ENCODE results near the gene CYB5RL.

Gene CYB5RL
- total RNA-seq = 2.9 to 4.5 (median 4.5) reads per million in 3 donors

- Histone ChIP-seq H3K9me3 (ENCODE audit: control insufficient read depth, low read length) (no peaks in the 10 kb centered on the region), H3K27me3 (replicated peaks; ENCODE audit: control insufficient read depth, insufficient read depth, low read length, poor library complexity, severe bottlenecking) (no peaks in the 10 kb centered on the region), H3K4me3 (ENCODE audit: insufficient read depth, low read depth, low read length, poor library complexity, severe bottlenecking) (peak within 1 kb of the TSS; percentile 77), H3K4me1 (ENCODE audit: control insufficient read depth, insufficient read depth, low read length, poor library complexity, severe bottlenecking) (peaks cover 14% of the 10 kb centered on the region), H3K36me3 (ENCODE audit: control insufficient read depth, insufficient read depth, low read length) (peaks cover 7% of the 10 kb centered on the region), H3K27ac (ENCODE audit: insufficient read depth, low read length, poor library complexity, severe bottlenecking) (peak within 1 kb of the TSS; percentile 72)
- peak; percentile 73 to 85 (median 83) for DNase-seq
Measured at GRCh38 chr1:54199765-54200518, at the start of gene CYB5RL, which contains the start of gene MRPL37. Gene CYB5RL, minus strand, starts transcription at chr1:54200030. Its CDS starts 4,414 bp downstream, at chr1:54195616. Gene MRPL37, plus strand, starts transcription at chr1:54200167. Its CDS starts 77 bp downstream, at chr1:54200244.

- no peak overlapping the region for H3K4me3 ChIP-seq (ENCODE audit: insufficient read depth, low read depth, low read length, poor library complexity, severe bottlenecking)
- DNase-seq = no peak
- H3K27me3 ChIP-seq (replicated peaks; ENCODE audit: control insufficient read depth, insufficient read depth, low read length, poor library complexity, severe bottlenecking) = no peaks in the 10 kb centered on the region
- H3K9me3 ChIP-seq (ENCODE audit: control insufficient read depth, low read length) = no peaks in the 10 kb centered on the region
- peaks cover 33% of the 10 kb centered on the region for H3K36me3 ChIP-seq (ENCODE audit: control insufficient read depth, insufficient read depth, low read length)
- H3K27ac ChIP-seq (ENCODE audit: insufficient read depth, low read length, poor library complexity, severe bottlenecking) = no peak overlapping the region
- H3K4me1 ChIP-seq (ENCODE audit: control insufficient read depth, insufficient read depth, low read length, poor library complexity, severe bottlenecking) = no peaks in the 10 kb centered on the region
Measured at GRCh38 chr1:54248966-54249365, 49.1 kb upstream of the CYB5RL start.

DNA sequence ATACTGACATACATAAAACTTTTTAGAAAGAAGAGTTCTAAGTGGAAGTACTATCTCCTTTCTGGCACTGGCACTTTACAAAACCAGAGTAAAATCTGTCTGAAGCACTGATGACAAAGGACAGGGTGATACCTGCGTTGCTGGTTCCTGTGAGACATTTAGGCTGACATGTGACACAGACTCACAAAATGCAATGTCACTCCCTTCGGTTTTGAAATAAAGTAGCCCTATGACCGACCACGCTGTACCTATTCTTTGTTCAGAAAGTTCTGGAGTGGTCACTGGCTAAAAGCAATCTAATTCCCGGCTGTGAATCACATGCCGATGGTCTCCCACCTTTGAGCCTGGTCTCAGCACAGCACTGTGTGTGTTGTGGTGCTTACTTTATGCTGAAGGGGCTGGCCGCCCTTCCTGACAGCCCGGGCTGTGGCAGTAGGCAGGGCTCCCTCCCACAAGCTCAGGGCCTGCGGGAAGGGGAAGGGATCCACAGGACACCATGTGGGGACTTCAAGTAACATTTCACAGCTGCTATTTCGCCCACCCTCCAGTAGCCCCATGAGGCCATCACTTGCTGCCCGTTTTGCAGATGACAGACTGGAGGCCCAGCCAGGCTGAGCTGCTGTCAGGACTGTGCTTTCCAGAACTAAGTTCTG, 48.2 kb upstream of the CYB5RL start:
- Histone ChIP-seq H3K27ac (ENCODE audit: insufficient read depth, low read length, poor library complexity, severe bottlenecking) (no peak overlapping the region), H3K4me1 (ENCODE audit: control insufficient read depth, insufficient read depth, low read length, poor library complexity, severe bottlenecking) (no peaks in the 10 kb centered on the region), H3K4me3 (ENCODE audit: insufficient read depth, low read depth, low read length, poor library complexity, severe bottlenecking) (no peak overlapping the region), H3K27me3 (replicated peaks; ENCODE audit: control insufficient read depth, insufficient read depth, low read length, poor library complexity, severe bottlenecking) (no peaks in the 10 kb centered on the region), H3K9me3 (ENCODE audit: control insufficient read depth, low read length) (no peaks in the 10 kb centered on the region), H3K36me3 (ENCODE audit: control insufficient read depth, insufficient read depth, low read length) (peaks cover 38% of the 10 kb centered on the region)
- DNase-seq = no peak

DNA sequence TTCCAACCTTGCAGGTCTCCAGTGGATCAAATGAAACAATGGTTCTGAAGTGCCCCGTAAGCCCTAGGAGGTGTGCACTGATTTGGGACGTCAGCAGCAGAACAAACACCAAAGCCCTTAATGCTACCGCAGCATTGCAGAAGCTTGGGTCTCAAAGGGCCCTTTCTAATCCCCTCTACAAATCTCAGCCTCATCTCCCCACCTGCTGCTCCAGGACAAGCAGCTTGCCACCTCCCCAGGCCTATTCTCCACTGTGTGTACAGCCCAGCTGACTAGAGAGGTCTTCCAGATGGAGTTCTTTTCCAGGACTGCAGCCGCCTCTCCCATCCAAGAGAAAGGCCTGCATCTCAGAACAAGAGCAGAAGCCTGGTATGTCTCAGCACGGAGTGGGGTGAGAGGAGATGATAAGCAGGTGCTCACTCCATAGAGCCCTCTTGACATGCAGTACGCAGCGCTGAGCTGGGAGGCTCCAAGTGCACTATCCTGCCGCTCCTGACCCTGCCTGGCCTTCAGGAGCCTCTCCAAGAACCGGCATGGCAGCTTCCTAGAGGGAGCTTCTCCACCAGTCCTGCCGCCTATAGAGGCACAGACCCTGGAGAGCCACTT, 46.4 kb upstream of the CYB5RL start:
- Histone ChIP-seq H3K4me3 (ENCODE audit: insufficient read depth, low read depth, low read length, poor library complexity, severe bottlenecking) (no peak overlapping the region), H3K27me3 (replicated peaks; ENCODE audit: control insufficient read depth, insufficient read depth, low read length, poor library complexity, severe bottlenecking) (no peaks in the 10 kb centered on the region), H3K4me1 (ENCODE audit: control insufficient read depth, insufficient read depth, low read length, poor library complexity, severe bottlenecking) (no peaks in the 10 kb centered on the region), H3K36me3 (ENCODE audit: control insufficient read depth, insufficient read depth, low read length) (peaks cover 47% of the 10 kb centered on the region), H3K27ac (ENCODE audit: insufficient read depth, low read length, poor library complexity, severe bottlenecking) (no peak overlapping the region), H3K9me3 (ENCODE audit: control insufficient read depth, low read length) (no peaks in the 10 kb centered on the region)
- DNase-seq = no peak

DNA sequence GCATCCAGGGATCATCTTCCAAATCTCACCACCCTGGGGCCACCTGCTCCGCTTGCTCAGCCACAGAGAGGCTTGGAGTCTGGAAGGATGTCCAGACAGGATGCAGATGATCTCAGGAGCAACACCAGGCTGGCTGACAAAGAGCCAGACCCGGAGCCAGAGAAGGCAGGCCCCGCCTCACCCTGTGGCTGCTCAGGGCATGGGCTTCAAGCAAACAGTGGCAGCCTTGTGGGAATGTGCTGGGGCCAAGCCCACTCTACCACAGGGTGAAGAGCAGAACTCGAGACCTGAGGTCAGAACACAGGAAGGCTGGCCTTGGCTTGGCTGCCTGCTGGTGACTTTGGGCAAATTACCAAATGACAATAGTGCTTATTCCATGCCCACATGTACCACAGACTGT, 45.7 kb upstream of the CYB5RL start:
- Histone ChIP-seq H3K27me3 (replicated peaks; ENCODE audit: control insufficient read depth, insufficient read depth, low read length, poor library complexity, severe bottlenecking) (no peaks in the 10 kb centered on the region), H3K36me3 (ENCODE audit: control insufficient read depth, insufficient read depth, low read length) (peaks cover 44% of the 10 kb centered on the region), H3K4me1 (ENCODE audit: control insufficient read depth, insufficient read depth, low read length, poor library complexity, severe bottlenecking) (no peaks in the 10 kb centered on the region), H3K27ac (ENCODE audit: insufficient read depth, low read length, poor library complexity, severe bottlenecking) (no peak overlapping the region), H3K9me3 (ENCODE audit: control insufficient read depth, low read length) (no peaks in the 10 kb centered on the region), H3K4me3 (ENCODE audit: insufficient read depth, low read depth, low read length, poor library complexity, severe bottlenecking) (no peak overlapping the region)
- no peak for DNase-seq

GRCh38 chr1:54244655-54245054, 44.8 kb upstream of the CYB5RL start:
- Histone ChIP-seq H3K27ac (ENCODE audit: insufficient read depth, low read length, poor library complexity, severe bottlenecking) (no peak overlapping the region), H3K4me1 (ENCODE audit: control insufficient read depth, insufficient read depth, low read length, poor library complexity, severe bottlenecking) (no peaks in the 10 kb centered on the region), H3K36me3 (ENCODE audit: control insufficient read depth, insufficient read depth, low read length) (peaks cover 45% of the 10 kb centered on the region), H3K9me3 (ENCODE audit: control insufficient read depth, low read length) (no peaks in the 10 kb centered on the region), H3K4me3 (ENCODE audit: insufficient read depth, low read depth, low read length, poor library complexity, severe bottlenecking) (no peak overlapping the region), H3K27me3 (replicated peaks; ENCODE audit: control insufficient read depth, insufficient read depth, low read length, poor library complexity, severe bottlenecking) (no peaks in the 10 kb centered on the region)
- DNase-seq = no peak

- no peaks in the 10 kb centered on the region for H3K9me3 ChIP-seq (ENCODE audit: control insufficient read depth, low read length)
- DNase-seq = no peak
- no peaks in the 10 kb centered on the region for H3K27me3 ChIP-seq (replicated peaks; ENCODE audit: control insufficient read depth, insufficient read depth, low read length, poor library complexity, severe bottlenecking)
- no peak overlapping the region for H3K27ac ChIP-seq (ENCODE audit: insufficient read depth, low read length, poor library complexity, severe bottlenecking)
- H3K4me3 ChIP-seq (ENCODE audit: insufficient read depth, low read depth, low read length, poor library complexity, severe bottlenecking) = no peak overlapping the region
- no peaks in the 10 kb centered on the region for H3K4me1 ChIP-seq (ENCODE audit: control insufficient read depth, insufficient read depth, low read length, poor library complexity, severe bottlenecking)
- H3K36me3 ChIP-seq (ENCODE audit: control insufficient read depth, insufficient read depth, low read length) = peaks cover 53% of the 10 kb centered on the region
Measured at GRCh38 chr1:54243022-54243421, 43.2 kb upstream of the CYB5RL start.

- Histone ChIP-seq H3K27me3 (replicated peaks; ENCODE audit: control insufficient read depth, insufficient read depth, low read length, poor library complexity, severe bottlenecking) (no peaks in the 10 kb centered on the region), H3K4me3 (ENCODE audit: insufficient read depth, low read depth, low read length, poor library complexity, severe bottlenecking) (no peak overlapping the region), H3K36me3 (ENCODE audit: control insufficient read depth, insufficient read depth, low read length) (peaks cover 56% of the 10 kb centered on the region), H3K9me3 (ENCODE audit: control insufficient read depth, low read length) (no peaks in the 10 kb centered on the region), H3K4me1 (ENCODE audit: control insufficient read depth, insufficient read depth, low read length, poor library complexity, severe bottlenecking) (no peaks in the 10 kb centered on the region), H3K27ac (ENCODE audit: insufficient read depth, low read length, poor library complexity, severe bottlenecking) (no peak overlapping the region)
- DNase-seq = no peak
Measured at GRCh38 chr1:54241364-54241763, 41.5 kb upstream of the CYB5RL start.

GRCh38 chr1:54240741-54241335, 41.0 kb upstream of the CYB5RL start:
- Histone ChIP-seq H3K4me1 (ENCODE audit: control insufficient read depth, insufficient read depth, low read length, poor library complexity, severe bottlenecking) (no peaks in the 10 kb centered on the region), H3K36me3 (ENCODE audit: control insufficient read depth, insufficient read depth, low read length) (peaks cover 54% of the 10 kb centered on the region), H3K27ac (ENCODE audit: insufficient read depth, low read length, poor library complexity, severe bottlenecking) (no peak overlapping the region), H3K27me3 (replicated peaks; ENCODE audit: control insufficient read depth, insufficient read depth, low read length, poor library complexity, severe bottlenecking) (no peaks in the 10 kb centered on the region), H3K4me3 (ENCODE audit: insufficient read depth, low read depth, low read length, poor library complexity, severe bottlenecking) (no peak overlapping the region), H3K9me3 (ENCODE audit: control insufficient read depth, low read length) (no peaks in the 10 kb centered on the region)
- no peak for DNase-seq
